Ishikawa (cell line): Measurements from ENCODE around the gene PIK3C2B.

Source experiments
- CEBPB ChIP-seq: IDR thresholded peaks from 2 replicates; pipeline ENCODE4 v1.6.1; 2012
- CREB1 ChIP-seq: IDR thresholded peaks from 2 replicates; pipeline ENCODE4 v1.6.1; 2012; ENCODE audit warnings: low read depth
- EGR1 ChIP-seq: IDR thresholded peaks from 2 replicates; pipeline ENCODE4 v1.6.1; 2012
- EP300 ChIP-seq: IDR thresholded peaks from 2 replicates; pipeline ENCODE4 v1.6.1; 2012; ENCODE audit warnings: borderline replicate concordance
- FOXM1 ChIP-seq: IDR thresholded peaks from 2 replicates; pipeline ENCODE4 v1.6.1; 2012; ENCODE audit warnings: low read depth, borderline replicate concordance
- MAX ChIP-seq: IDR thresholded peaks from 2 replicates; pipeline ENCODE4 v1.6.1; 2012
- NFIC ChIP-seq: IDR thresholded peaks from 2 replicates; pipeline ENCODE4 v1.6.1; 2012
- RAD21 ChIP-seq: IDR thresholded peaks from 2 replicates; pipeline ENCODE4 v1.6.1; 2012; ENCODE audit warnings: low read depth
- REST ChIP-seq: IDR thresholded peaks from 2 replicates; pipeline ENCODE4 v1.6.1; 2012; ENCODE audit warnings: low read depth, mild to moderate bottlenecking
- TAF1 ChIP-seq: IDR thresholded peaks from 2 replicates; pipeline ENCODE4 v1.6.1; 2012; ENCODE audit warnings: low read depth, mild to moderate bottlenecking
- TCF12 ChIP-seq: IDR thresholded peaks from 2 replicates; pipeline ENCODE4 v1.6.1; 2012; ENCODE audit warnings: low read depth
- TEAD4 ChIP-seq: IDR thresholded peaks from 2 replicates; pipeline ENCODE4 v1.6.1; 2012
- USF1 ChIP-seq: IDR thresholded peaks from 2 replicates; pipeline ENCODE4 v1.6.1; 2012
- YY1 ChIP-seq: IDR thresholded peaks from 2 replicates; pipeline ENCODE4 v1.6.1; 2012; ENCODE audit warnings: low read depth
- ZBTB7A ChIP-seq: IDR thresholded peaks from 2 replicates; pipeline ENCODE4 v1.6.1; 2012; ENCODE audit warnings: low read depth

The PIK3C2B gene

GRCh38 chr1:204483791-204484190 lies 10.8 kb downstream of the PIK3C2B start:
- no peak for TF ChIP-seq NFIC
- TF ChIP-seq TEAD4: no peak
- TF ChIP-seq TAF1: no peak
- TF ChIP-seq REST: no peak
- no peak for TF ChIP-seq FOXM1
- TF ChIP-seq CREB1: no peak
- TF ChIP-seq CEBPB: no peak
- TF ChIP-seq RAD21: no peak
- no peak for TF ChIP-seq ZBTB7A
- TF ChIP-seq YY1: no peak
- no peak for TF ChIP-seq MAX
- no peak for TF ChIP-seq EP300
- TF ChIP-seq TCF12: no peak
- TF ChIP-seq USF1: no peak
- TF ChIP-seq EGR1: no peak

GRCh38 chr1:204480515-204480914 lies 14.1 kb downstream of the PIK3C2B start:
- no peak for TF ChIP-seq MAX
- TF ChIP-seq EGR1: peak; percentile 13; the same call in 1 of the 2 replicates

GRCh38 chr1:204479387-204480136 lies 15.0 kb downstream of the PIK3C2B start:
- TF ChIP-seq REST: no peak
- no peak for TF ChIP-seq NFIC
- no peak for TF ChIP-seq RAD21
- peak; percentile 74 for TF ChIP-seq EGR1
- no peak for TF ChIP-seq CEBPB
- TF ChIP-seq MAX: no peak
- peak; percentile 65 for TF ChIP-seq TEAD4
- TF ChIP-seq EP300: no peak

- no peak for TF ChIP-seq REST
- no peak for TF ChIP-seq EP300
These were observed 15.7 kb downstream of the PIK3C2B start for GRCh38 chr1:204478921-204479320.

GRCh38 chr1:204478172-204478899 lies 16.3 kb downstream of the PIK3C2B start:
- no peak for TF ChIP-seq YY1
- TF ChIP-seq CEBPB: no peak
- TF ChIP-seq REST: no peak
